Pons (tissue), 1 donor: Measurements from ENCODE around the gene AHDC1.
"Not testable (repeated sequence)": the region's sequence is repeated elsewhere in the genome, so short reads cannot be mapped to it uniquely, and the experiment has no call there.

Source experiments
- DNase-seq: peaks from one replicate; pipeline ENCODE4 v3.0.0-alpha.2; 2016; ENCODE audit warnings: low spot score

The AHDC1 gene

DNA sequence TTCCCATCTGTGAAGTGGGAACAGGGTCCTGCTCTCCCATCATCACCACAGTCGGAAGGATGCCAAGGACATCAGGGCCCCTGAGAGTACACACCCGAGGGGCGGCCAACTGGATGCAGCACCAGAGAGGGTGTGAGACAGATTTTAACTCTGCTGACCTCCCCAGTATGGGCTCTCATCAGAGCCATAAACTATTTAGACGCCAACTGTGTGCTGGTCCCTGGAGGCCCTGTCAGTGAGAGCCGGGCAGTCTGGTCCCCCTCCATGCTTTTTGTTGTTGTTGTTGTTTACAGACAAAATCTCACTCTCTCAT, 29.3 kb upstream of the AHDC1 start:
- no peak for DNase-seq

DNA sequence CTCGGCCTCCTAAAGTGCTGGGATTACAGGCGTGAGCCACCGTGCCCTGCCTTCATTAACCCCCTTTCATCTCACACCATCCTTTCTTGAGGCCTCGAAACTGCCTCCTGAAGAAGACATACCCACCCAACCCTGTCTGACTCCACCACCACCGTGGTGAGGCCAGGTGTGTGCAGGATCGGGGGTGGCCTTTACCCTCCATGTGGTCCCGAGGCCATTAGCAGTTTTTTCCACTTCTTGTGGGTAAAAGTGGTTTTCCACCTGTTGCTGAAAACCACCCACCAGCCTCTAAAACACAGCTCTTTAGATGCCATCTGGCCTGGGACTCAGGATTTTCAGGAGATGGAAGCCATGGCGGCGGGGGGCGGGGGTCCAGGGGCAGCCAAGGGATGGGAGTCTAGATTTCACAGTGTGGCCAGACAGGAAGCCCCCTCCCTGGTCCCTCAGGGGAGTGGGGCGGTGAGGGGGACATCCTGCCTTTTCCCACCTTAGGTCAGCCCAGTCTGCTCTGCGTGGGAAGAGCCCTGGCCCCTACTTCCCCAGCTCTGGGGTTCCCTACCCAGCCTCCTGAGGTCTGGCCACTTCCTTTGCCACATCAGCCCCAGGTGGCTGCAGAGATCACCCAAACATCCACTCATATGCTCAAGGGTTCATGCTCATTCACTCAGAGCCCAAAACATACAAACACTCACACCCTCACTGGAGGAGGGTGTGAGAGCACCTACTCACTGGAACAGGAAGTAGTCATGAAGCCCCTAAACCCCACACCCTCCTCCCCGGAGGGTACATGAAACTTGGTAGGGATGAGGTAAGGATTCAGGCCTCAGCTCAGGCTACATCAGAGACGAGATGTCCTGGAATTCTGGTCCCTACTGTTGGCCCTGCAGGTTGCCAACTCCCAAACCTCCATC, 28.7 kb upstream of the AHDC1 start:
- DNase-seq = no peak

- no peak for DNase-seq
Measured at GRCh38 chr1:27630859-27631491, 27.0 kb upstream of the AHDC1 start.

- no peak for DNase-seq
Measured at GRCh38 chr1:27628712-27629111, 24.8 kb upstream of the AHDC1 start.

DNA sequence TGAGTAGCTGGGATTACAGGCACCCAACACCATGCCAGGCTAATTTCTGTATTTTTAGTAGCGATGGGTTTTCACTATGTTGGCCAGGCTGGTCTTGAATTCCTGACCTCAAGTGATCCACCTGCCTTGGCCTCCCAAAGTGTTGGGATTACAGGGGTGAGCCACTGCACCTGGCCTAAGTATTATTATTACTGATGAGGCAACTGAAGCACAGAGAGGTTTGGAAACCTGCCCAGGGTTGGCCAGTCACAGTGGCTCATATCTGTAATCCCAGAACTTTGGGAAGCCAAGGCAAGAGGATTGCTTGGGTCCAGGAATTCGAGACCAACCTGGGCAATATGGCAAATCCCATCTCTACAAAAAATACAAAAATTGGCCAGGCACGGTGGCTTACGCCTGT, 23.8 kb upstream of the AHDC1 start:
- DNase-seq = not testable (repeated sequence)

GRCh38 chr1:27627061-27627460, 23.1 kb upstream of the AHDC1 start:
- DNase-seq = no peak

- DNase-seq = no peak
Measured at GRCh38 chr1:27626031-27626935, 22.3 kb upstream of the AHDC1 start.

DNA sequence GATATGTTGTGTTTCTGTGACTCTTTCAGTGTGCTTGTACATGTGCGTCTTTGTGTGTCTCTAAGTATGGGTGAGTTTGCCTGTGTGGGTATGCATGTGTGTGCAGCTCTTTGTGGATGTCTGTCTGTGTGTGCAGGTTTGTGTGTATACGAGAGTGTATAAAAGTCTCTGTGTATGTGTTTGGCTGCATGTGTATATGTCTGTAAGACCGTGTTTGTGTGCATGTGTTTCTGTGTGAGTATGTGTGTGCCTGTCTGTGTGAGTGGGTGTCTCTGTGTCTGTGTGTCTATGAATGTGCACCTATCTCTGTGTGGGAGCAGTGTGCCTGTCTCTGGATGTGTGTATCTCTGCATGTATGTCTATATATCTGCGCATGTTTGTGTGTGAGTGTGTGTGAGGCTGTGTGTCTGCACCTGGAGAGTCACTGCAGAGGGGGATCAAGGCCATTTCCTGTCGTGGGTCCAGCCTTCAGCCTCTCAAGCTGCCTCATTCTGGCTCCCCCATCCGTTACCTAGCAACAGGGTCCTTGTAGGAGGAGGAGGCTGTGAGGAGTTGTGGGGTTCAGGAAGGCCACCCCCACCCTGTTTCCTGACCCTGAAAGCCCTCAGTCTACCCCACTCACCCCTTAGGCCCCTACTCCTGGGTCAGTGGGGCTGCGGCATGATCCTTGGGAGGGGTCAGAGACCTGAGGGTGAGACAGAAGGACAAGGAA, 20.7 kb upstream of the AHDC1 start:
- no peak for DNase-seq

DNA sequence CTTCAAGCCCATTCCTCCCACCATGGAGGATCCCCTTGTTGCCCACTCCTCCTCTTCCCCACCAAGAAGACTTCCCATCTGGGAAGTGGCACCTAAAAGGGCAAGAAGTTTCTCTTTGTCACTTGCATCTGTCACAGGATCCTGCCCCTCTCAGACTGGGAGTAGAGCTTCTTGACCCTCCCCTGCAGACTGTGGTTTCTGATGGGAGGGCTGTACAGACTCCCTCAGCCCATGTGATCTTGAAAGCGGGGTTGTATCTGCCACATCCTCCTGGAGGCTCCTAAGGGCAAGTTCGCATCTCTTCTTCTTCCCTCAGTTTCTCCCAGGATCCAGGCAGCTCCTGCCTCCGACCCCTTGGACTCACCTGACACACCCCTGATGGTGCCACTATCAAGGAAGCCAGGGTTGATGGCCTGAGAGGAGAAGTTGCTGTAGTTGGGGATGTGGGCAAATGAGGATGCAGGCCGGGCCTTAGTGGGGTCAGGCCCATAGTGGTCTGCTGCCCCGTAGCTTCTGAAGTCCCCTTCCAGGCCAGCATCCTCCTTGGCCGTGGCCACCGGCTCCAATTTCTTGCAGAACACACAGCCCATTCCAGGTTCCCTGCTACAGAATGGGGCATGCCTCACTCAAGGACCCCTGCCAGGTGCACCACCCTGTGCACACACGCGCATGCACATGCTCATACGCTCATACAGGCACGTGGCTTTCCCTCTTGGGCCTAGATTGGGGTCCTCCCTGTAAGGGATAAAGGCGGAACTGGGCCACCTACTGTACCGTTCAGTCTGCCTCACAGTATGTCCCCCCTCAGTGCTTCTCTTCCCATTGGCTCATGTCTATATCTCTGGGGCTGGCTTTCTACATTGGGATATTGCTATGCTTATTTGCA, 19.6 kb upstream of the AHDC1 start:
- no peak for DNase-seq

DNA sequence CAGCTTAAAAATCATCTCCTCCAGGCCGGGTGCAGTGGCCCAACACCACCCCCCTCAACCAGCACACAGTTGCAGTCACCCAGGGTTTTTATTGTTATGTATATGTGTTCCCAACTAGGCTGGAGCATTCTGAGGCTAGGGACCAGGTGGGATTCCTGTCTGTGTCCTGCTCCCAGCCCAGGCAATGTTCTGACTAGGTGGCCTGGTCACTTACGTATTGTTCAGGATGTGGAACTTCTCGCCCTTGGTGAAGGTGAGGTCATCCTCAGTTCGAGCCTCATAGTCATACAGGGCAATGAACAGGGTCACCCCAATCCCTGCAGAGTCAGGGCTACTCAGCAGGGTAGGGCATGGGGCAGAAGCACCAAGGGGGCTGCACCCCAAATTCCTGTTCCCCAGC, 18.9 kb upstream of the AHDC1 start:
- DNase-seq = no peak

DNA sequence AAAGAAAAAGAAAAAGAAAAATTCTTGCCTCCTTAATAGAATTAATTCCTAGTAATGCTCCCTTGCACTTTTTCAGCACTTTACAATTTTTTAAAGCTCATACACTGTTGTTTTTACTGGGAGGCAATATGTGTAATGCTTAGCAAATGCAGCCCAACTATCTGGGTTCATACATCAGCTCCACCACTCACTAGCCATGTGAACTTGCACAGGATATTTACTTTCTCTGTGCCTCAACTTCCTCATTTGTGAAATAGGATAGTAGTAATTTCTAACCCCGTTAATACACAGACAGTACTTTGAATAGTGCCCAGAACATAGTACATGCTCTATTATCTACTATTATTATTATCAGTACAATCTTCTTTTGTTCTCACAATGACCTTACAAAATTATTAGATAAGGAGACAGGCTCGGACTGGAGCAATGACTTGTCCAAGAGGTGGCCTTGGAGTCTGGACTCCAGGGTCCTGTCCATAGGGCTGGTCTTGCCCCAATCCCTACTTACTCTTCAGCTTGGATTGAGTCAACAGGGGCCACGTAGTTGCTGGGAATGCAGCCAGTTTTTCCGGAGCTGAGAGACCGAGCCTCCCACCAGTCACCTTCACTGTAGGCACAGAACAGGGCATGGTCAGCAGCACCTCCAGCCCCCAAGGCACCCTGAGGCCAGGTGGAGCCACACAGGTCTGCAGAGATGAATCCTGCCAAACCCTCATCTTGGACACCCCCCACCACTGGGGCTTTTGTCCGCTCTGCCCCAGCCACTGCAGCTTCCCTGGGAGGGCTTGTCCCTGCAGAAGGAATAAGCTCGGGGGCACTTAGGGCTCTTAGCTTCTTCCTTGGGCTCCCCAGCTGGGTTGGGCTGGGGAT, 17.3 kb upstream of the AHDC1 start:
- no peak for DNase-seq

DNA sequence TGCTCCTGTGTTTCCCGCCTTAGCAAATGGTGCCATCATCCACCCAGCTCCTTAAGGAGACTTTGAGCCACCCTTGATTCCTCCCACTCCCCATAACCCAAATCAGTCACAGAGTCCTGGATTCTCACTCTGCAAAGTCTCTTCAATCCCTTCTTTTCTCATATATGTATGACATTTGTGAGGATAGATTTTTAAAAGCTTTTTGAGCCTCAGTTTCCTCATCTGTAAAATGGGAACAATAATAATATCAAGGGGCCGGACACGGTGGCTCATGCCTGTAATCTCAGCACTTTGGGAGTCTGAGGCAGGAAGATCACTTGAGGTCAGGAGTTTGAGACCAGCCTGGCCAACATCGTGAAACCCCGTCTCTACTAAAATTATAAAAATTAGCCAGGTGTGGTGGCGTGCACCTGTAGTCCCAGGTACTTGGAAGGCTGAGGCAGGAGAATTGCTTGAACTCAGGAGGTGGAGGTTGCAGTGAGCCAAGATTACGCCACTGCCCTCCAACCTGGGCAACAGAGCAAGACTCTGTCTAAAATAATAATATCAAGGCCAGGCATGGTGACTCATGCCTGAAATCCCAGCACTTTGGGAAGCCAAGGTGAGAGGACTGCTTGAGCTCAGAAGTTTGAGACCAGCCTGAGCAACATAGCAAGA, 16.0 kb upstream of the AHDC1 start:
- not testable (repeated sequence) for DNase-seq

GRCh38 chr1:27618341-27619082, 14.6 kb upstream of the AHDC1 start:
- DNase-seq = no peak

- no peak for DNase-seq
Measured at GRCh38 chr1:27617420-27617819, 13.5 kb upstream of the AHDC1 start.

- no peak for DNase-seq
Measured at GRCh38 chr1:27616441-27616840, 12.5 kb upstream of the AHDC1 start.

GRCh38 chr1:27615346-27616192, 11.6 kb upstream of the AHDC1 start:
- no peak for DNase-seq

DNA sequence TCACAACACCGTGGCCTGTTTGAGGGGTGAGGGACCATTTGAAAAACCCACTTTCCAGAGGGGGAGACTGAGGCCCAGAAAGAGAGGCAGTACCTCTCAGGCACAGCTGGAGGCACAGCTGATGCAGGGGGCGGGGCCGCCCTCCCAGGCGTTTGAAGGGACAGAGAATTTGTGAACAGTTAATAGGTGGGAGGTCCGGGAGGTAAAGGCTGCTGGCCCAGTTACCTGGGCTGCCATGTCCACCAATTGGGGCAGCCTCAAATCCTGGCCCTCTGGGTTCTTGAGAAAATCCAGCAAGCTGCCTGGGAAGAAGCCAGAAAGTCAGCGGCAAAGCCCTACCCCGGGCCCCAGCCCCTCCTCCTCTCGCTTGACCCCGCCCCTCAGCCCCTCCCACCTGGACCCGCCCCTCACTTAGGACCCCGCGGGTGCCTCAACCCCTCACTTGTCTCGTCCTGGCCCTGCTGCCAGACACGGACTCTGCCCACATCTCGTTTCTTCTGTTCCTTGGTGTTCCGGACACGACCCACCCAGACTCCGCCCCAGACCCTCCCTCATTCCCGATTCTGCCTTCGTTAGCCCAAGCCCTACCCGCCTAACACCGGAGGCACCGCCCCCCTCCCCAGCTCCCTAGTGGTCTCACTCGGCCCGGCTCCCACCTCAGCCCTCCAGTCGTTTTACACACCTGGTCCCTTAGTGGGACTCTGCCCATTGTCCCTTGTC, 10.8 kb upstream of the AHDC1 start:
- DNase-seq = no peak
